NCI-H1930 (cell line): ENCODE results near the gene C2orf42.
"Not testable (repeated sequence)": the region's sequence is repeated elsewhere in the genome, so short reads cannot be mapped to it uniquely, and the experiment has no call there.

Source experiments
- DNase-seq, 2 experiments: peaks; one replicate each; lab custom pipeline; 2025; lab: John Stamatoyannopoulos, UW

The C2orf42 gene

DNA sequence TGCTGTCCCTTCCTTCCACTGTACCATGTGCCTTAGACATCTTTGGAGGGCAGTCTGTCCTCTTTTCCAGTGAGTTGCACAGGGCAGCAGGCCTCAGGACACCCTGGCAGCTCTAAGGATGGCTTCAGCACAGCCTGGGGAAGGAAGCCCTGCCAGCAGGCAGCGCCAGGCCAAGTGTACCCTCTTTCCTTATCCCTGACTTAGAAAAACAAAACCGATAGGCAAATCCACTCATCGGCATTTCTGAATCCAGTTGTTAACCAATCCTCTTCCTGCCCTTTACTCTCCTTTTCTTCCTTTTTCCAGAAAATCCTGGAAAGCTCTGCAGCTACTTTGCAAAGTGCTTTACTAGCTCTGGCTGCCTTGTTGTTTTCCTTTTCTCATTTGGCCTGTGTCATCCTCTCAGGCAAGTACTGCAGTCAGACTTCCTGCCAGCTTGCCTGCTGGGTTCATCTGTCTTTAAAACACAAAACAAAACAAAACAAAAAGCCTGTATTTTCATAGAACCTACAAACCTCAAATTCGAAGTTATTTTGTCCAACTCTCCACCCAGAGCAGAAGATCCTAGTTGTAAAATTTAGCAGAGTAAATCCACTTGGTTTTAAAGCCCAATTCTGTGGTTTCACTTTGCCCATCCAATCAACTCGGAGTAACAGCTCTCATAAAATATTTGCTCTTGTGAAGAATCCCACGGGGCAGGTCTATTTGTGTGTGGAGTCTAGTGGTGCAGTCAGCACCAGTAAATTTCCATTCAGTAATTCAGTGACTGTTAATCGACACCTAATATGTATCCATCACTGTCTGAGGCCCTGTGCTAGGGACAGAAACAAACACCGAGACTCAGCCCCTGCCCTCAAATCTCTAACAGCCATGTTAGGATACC, 58.3 kb downstream of the C2orf42 start:
- DNase-seq = peak; percentile 73 to 75

DNA sequence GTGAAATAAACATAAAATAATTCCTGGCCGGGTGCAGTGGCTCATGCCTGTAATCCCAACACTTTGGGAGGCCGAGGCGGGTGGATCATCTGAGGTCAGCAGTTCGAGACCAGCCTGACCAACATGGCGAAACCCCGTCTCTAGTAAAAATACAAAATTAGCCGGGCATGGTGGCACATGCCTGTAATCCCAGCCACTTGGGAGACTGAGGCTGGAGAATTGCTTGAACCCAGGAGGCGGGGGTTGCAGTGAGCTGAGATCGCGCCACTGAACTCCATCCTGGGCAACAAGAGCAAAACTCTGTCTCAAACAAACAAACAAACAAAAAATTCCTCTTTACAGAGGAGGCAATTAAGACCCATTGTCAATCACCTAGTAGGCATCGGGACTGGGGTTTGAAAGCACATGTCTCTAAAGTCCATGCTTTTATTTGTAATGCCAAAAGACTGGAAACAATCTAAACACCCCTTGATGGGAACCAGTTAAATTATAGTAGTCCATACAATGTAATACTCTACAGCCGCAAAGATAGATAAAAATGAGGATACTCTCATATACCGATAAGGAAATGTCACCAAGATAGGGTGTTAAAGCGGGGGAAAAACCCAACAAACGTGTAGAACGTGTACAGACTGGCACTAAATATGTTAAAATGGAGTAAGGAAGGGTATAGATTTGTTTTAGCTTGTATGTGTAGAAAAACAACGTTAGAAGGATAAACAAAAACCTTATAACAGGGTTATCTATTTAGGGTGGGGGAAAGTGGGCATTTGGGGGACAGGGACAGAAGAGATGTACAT, 59.3 kb downstream of the C2orf42 start:
- not testable (repeated sequence) for DNase-seq

DNA sequence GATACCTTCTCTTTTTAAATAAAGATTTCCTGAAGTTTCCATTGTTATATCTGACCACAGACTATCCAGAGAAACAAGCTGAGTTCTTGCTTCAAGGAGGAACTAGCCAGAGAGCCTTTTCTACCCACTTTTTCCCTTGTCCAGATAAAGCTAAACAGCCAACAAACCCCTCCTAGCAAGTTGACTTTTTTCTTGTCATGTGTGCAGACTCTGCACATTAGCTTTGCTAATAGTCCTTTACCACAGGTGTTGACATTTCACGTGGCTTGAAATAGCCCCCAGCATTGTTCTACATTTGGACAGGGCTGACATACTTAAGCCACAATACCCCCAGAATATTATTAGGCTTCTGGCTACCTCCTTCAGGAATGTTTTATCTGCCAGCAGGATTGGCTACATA, 62.8 kb downstream of the C2orf42 start:
- DNase-seq = no peak

DNA sequence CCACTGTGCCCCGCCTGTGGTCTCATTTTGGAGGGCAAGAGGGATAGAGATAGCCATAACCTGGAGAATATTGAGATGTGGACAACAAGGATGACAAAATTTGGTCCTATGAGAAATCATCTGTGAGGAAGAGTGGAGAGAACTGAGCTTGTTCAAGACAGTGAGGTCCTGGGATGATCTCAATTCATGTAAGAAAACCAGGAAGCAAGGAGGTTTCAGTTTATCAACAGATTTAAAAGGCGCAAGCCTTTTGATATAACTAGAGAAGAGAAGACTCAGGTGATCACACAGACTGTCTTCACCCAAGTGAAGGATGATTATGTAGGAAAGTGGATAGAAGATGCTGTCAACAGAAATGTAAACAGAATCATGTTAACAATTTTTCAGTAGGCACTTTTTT, 64.4 kb downstream of the C2orf42 start:
- DNase-seq = no peak

DNA sequence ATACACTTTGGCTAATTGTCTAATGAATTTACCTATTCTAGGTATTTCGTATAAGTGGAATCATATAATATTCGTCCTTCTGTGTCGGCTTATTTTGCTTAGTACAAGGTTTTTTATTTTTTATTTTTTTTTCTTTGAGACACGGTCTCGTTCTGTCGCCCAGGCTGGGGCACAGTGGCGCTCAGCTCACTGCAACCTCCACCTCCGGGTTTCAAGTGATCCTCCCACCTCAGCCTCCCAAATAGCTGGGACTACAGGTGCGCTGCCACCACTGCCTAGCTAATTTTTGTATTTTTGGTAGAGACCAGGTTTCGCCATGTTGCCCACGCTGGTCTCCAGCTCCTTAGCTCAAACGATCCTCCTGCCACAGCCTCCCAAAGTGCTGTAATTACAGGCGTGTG, 65.3 kb downstream of the C2orf42 start:
- no peak for DNase-seq

DNA sequence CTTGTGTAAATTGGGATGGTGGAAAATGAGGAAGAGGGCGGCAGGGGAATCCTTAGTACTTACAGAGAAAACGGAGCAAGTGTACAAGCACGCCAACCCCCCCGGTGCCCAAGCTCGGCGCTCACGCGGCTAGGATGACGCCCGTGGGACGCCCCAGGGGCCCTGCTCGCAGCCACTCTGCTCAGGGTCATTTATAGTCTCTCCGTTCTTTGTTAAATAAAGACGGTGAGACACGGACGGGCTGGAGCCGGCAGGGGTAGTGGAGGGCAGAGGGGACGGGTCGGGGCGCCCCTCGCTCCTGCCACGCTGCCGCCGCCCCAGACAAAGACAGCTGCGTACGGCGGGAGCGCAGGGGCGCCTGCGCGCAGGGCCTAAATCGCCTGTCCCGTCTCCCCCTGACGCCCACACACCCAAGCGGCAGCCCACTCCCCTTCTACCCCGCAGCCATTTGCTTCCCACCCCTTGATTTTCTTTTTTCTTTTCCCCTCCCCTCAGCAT, 65.8 kb downstream of the C2orf42 start:
- peak; percentile 20 to 39 for DNase-seq

DNA sequence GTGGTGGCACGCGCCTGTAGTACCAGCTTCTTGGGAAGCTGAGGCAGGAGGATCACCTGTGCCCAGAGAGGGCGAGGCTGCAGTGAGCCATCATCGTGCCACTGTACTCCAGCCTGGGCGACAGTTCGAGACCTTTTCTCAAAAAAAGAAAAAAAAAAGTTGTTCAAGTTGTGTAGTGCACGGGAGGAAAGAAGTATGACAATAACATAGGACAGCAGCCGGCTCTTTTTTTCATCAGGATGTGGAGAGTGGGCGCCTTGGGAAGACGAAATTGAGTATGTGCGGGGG, 67.0 kb downstream of the C2orf42 start:
- no peak for DNase-seq

DNA sequence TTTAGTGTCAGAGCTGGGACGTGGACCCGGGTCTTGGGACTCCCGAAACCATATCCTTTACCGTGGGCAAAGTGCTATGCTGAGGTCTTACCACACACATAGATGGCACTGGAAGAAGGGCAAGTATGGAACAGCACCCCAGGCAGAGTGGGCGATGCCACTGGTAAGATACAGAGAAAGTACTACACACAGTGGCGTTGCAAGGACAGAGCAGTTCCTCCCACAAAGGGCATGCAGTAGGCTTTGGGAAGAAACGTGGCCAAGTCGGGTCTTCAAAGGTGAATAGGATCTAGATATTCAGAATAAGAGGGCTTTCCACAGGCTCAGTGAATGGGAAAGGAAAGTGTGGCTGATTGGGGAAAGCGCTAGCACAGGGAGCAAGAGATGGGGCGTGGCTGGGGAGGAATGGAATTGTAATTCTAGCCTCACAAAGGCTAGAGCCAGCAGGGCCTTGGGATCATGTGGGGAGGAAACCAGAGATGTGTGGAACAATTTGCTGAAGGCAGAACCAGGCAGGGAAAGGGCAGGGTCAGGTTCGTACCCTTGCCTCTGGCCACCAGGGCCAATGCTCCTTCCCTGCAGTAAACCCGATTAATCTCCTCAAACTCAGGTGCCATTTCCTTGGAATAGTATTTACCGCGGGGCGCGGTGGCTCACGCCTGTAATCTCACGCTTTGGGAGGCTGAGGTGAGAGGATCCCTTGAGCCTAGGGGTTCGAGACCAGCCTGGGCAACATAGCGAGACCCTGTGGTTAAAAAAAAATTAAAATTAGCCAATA, 67.6 kb downstream of the C2orf42 start:
- DNase-seq = no peak

DNA sequence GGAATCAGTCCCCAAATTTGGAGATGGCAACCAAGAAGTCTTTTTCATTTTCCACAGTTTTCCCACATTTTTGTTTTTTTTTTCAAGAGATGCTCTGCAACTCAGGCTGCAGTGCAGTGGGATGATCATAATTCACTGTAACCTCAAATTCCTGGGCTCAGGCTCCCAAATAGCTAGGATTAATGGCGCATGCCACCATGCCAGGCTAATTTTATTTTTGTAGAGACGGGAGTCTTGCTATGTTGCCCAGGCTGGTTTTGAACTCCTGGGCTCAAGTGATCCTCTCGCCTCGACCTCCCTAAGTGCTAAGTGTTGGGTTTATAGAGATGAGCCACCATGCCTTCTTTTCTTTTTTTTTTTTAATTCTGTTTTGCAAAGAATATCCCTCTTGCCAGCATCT, 68.3 kb downstream of the C2orf42 start:
- no peak for DNase-seq

DNA sequence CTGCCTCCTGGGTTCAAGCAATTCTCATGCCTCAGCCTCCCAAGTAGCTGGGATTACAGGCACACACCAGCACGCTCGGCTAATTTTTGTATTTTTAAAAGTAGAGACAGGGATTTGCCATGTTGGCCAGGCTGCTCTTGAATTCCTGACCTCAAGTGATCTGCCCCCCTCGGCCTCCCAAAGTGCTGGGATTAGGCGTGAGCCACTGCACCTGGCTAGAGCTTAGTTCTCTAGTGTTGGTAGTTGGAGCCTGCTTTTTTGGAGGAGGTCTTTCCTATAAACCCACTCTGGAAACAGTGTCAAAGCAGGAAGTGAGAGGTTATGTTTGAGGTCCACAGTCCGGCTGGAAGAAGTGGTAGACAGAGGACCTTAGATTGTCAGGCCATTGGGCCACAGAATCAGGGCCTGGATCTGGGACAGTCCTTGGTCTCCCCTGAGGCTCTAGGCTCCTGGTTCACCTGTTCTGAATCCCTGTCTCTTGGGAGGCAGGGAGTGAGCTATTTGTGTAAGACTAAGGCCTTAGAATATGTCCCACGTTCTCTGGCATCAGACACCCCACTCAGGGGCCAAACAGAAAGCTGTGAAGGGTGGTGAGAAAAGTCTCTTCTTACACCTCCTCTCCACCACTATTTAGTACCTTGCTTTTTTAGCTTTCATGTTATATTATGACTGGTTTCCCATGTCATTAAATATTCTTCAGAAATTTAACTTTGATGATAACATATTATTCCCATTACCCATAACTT, 69.0 kb downstream of the C2orf42 start:
- no peak for DNase-seq

DNA sequence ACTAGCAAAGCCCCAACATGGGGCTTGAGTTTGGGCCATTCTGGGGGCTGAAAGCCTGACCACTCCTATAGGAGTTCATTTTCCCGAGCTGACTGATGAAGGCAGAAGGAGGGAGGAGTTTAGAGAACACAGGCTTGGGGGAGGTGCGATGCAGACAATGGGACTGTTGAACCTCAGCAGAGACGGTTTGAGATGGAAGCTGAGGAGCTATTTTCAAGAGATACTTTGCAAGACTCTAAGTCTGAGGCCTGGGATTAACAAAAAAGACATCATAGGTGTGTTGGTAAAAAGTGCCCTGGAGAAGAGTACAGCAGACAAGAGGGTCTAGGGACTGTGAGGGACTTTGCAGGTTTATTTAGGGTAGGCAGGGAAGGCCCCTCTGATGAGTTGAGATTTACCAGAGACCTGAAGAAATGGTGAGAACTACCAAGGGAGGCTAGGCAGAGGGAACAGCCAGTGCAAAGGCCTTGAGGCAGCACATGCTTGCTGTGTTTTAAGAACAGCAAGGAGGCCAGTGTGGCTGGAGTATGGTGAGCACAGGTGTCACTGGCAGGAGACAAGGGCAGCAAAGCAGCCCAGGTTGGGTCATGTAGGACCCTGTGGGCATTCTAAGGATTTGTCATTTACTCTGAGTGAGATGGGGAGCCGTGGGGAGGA, 71.9 kb downstream of the C2orf42 start:
- DNase-seq = no peak

DNA sequence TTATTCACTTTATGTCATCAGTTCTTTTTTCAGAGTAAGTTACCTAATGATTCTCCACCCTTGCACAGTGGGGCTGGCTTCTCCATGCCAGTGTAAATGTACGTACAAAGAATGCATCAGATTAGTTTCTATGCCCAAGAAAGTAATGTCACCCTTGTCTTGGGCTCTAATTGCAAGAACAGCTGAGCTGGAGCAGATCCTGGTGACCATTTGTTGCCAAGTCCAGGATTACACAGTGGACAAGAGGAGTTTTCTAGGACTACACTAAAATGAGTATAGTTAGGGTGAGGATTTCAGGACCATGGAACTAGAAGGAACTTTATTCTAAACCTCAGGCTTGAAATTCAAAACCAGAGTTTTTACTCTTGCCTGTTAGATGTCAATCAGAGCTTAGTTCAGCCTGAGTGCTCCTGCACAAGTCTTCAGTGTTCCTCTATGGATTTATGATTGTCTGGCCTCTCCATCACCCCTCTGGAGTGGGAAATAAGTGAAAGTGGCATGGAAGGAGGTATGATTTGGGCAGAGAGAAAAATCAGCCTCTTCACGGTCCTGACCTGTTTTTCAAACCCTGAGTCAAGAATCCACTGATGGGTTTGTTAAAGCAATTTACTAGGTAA, 73.8 kb downstream of the C2orf42 start:
- DNase-seq = no peak

DNA sequence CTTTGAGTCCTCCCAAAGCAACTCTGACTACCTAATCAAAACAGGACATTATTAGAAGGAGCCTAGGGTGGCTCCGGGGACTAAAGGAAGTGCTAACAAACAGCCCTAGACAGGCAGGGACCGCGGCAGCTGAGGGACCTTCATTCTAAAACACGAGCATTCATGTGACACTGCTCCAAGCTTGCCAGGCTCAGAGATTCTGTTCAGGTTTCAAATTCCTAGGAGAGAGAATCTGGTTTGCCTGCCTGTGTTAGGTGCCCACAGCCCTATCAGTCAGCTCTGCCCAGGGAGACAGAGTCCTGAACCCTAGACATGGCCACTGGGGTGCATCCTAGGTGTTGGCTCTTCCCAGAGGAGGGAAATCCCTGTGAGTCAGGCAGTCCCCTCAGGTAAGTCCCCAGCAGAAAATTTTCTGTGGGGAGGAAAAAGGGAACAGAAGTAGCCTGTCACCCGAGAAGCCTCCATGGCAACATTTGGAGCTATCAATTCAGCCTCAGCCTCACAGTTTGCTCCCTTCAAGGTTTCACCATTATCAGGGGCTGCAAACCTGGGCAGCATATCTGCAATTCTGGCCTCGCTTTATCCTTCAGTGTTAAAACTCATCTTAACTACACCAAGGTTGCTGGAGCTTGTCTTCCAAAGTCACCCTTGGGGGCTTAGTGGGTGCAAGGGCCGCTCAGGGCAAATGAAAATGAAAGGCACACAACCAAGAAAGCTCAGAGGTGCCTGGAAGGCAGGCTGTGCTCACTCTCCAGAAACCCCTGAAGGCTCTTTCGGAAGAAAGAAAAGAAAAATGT, 75.0 kb downstream of the C2orf42 start:
- DNase-seq = no peak

DNA sequence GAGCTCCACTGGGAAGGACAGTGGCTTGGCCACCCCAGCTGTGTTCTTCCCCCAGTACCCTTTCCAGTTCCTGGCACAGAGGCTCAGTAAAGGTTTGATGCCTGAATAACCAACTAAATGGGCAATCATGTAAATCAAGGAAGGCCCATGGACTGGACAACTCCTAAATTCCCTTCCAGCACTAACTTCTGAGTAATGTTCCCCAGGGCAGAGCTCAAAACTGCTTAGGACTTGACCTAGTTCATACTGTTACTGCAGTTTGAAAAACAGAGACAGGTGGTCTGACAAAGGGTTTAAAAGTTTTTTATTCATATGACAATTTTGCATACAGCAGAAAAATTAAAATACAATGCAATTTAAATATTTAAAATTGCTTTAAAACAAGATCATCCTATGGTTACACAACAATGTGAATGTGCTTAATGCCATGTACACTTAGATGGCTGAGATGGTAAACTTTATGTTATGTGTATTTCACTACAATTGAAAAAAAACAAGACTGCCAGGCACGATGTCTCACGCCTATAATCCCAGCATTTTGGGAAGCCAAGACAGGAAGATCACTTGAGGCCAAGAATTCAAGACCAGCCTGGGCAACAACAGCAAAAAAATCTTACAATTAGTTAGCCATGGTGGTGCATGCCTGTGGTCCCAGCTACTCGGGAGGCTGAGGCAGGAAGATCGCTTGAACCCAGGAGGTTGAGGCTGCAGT, 77.3 kb downstream of the C2orf42 start:
- no peak for DNase-seq

DNA sequence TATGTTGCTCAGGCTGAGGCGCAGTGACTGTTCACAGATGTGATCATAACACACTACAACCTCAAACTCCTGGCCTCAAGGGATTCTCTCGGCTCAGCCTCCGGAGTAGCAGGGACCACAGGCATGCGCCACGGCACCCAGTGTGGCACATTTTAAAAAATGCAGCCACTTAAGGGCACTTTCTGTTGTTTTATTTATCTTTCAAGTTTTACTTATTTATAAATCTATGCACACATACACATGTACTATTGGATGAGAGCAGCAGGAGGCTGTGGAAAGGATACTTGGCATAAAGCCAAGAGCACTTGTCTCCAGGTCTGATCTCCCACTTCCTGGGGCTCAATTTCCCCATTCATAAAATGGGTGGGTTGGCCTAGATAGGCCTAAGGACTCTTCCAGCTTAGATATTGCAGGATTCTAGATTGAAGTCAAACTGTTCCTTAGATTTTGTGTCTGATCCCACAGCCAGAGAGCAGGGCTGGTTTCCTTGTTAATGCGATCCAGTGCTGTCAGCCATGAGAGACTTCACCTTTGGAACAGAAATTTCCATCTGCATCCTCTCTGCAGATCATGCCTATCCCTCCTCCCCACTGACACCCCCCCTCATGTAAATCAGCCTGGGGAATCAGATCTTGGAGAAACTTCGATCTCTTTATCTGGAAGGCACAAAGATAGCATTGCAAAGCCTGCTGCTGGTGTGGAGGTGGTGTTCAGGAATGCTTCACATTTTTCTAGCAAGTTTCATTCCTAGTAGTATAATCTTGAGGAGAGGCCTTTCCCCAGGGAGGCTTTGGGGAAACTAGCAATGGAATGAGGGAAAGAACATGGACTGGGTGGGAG, 78.8 kb downstream of the C2orf42 start:
- no peak for DNase-seq

DNA sequence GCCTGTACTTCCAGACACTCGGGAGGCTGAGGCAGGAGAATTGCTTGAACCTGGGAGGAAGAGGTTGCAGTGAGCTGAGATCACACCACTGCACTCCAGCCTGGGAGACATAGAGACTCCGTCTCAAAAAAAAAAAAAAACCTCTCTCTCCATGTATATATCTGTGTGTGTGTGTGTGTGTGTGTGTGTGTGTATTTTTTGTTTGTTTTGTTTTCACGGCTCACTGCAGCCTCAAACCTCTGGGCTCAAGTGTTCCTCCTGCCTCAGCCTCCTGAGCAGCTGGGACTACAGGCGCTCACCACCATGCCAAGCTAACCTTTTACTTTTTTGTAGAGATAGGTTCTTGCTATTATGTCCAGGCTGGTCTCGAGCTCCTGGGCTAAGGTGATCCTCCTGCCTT, 80.4 kb downstream of the C2orf42 start:
- DNase-seq = not testable (repeated sequence)

DNA sequence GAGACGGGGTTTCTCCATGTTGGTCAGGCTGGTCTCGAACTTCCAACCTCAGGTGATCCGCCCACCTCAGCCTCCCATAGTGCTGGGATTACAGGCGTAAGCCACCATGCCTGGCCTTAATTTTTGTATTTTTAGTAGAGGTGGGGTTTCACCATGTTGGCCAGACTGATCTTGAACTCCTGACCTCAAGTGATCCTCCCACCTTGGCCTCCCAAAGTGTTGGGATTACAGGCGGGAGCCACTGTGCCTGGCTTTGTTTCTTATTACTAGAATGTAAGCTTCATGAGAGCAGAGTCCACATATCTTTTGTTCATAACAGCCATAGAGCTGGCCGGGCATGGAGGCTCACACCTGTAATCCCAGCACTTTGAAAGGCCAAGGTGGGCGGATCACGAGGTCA, 84.7 kb downstream of the C2orf42 start:
- DNase-seq = not testable (repeated sequence)
